Measurements from ENCODE around the gene NAT10.

DNA sequence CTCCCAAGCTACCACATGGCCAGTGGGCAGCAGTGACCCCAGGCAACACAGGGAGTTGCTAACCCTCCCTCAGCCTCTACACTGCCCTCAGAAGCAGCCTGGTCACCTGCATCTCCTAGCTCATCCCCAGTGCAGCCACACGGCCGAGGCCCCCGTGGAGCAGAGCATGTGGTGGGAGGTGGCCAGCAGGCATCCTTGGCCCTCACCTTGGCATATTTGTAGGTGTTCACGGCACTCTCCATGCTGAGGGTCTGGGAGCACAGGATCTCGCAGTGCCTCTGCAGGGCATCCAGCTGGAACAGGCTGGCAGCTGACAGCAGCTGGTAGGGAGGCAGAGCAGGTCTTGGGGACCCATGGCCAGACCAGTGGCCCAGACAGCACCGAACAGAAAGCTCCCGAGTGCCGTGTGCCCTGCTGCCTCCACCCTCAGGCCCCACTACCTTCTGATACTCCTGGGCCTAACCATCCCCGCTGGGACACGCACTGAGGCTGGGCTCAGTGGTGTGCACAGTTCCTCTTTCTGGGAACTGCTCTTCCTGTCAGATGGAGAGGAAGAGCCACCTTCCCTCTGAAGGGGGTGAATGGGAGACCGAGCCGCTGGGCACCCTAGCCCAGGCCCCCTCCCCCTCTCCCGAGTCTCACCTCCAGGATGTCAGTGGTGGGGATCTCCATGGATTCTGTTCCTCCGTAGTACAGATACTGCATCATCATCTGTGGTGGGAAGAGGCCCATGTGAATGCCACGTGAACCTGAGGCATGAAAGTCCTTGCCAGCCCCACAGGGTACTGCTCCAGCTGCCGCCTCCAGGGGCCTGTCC lies 48.8 kb downstream of the NAT10 start:
- TF ChIP-seq, protein P1, sequence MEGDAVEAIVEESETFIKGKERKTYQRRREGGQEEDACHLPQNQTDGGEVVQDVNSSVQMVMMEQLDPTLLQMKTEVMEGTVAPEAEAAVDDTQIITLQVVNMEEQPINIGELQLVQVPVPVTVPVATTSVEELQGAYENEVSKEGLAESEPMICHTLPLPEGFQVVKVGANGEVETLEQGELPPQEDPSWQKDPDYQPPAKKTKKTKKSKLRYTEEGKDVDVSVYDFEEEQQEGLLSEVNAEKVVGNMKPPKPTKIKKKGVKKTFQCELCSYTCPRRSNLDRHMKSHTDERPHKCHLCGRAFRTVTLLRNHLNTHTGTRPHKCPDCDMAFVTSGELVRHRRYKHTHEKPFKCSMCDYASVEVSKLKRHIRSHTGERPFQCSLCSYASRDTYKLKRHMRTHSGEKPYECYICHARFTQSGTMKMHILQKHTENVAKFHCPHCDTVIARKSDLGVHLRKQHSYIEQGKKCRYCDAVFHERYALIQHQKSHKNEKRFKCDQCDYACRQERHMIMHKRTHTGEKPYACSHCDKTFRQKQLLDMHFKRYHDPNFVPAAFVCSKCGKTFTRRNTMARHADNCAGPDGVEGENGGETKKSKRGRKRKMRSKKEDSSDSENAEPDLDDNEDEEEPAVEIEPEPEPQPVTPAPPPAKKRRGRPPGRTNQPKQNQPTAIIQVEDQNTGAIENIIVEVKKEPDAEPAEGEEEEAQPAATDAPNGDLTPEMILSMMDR (IDR thresholded peaks at IDR 0.05) = no peak
- TF ChIP-seq POLR2AphosphoS5 (IDR thresholded peaks at IDR 0.05) = no peak
- no peak for TF ChIP-seq POLR2A (IDR thresholded peaks at IDR 0.05)

All from suprapubic skin (tissue), 4 donors.